T-helper 2 cell treated with Interferon-gamma antibody and Interleukin-4, amounts not matched to agents 5 μg/mL and 100 μg/mL, for 36 hours (primary cell): Measurements from ENCODE around the gene C16orf78.

ENCODE experiments used
- DNase-seq: peaks from one replicate; pipeline ENCODE4 v3.0.0; 2021; ENCODE audit warnings: low spot score
- H3K27ac Mint-ChIP-seq: one replicate; pipeline ENCODE4 v1.8.0; 2021; ENCODE audit warnings: mild to moderate bottlenecking, mixed read lengths
- H3K27me3 Mint-ChIP-seq: one replicate; pipeline ENCODE4 v1.8.0; 2021; ENCODE audit warnings: low read depth, mixed read lengths
- H3K36me3 Mint-ChIP-seq: one replicate; pipeline ENCODE4 v1.8.0; 2021; ENCODE audit warnings: low read depth, mixed read lengths
- H3K4me1 Mint-ChIP-seq: one replicate; pipeline ENCODE4 v1.8.0; 2021; ENCODE audit warnings: low read depth, mixed read lengths
- H3K4me3 Mint-ChIP-seq: one replicate; pipeline ENCODE4 v1.8.0; 2022; ENCODE audit warnings: mild to moderate bottlenecking, moderate library complexity, mixed read lengths
- H3K9me3 Mint-ChIP-seq: one replicate; pipeline ENCODE4 v1.8.0; 2021; ENCODE audit warnings: mixed read lengths

The C16orf78 gene

DNA sequence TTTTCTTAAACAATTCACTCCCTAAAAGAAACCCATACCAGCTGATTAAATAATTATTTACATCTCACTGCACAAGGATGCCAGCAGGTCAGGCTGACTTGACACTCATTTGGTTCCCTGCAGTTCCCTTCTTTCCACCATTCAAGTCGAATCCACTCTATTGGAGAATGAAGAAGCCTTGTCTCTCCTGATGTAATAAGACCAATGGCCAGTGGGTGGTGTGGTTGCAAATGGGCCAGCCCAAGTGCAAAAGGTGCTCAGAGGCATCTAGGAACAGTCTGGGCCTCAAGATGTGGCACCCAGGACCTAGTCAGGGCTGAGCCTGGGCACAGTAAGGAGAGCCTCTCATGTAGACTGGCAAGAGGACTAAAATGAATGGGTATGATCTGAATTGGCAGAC is 9.3 kb downstream of the C16orf78 start:
- no peak overlapping the region for H3K27ac Mint-ChIP-seq
- no peaks in the 10 kb centered on the region for H3K27me3 Mint-ChIP-seq
- no peaks in the 10 kb centered on the region for H3K36me3 Mint-ChIP-seq
- H3K4me1 Mint-ChIP-seq: no peaks in the 10 kb centered on the region
- peaks cover 4% of the 10 kb centered on the region for H3K9me3 Mint-ChIP-seq
- no peak for DNase-seq
- no peak overlapping the region for H3K4me3 Mint-ChIP-seq

DNA sequence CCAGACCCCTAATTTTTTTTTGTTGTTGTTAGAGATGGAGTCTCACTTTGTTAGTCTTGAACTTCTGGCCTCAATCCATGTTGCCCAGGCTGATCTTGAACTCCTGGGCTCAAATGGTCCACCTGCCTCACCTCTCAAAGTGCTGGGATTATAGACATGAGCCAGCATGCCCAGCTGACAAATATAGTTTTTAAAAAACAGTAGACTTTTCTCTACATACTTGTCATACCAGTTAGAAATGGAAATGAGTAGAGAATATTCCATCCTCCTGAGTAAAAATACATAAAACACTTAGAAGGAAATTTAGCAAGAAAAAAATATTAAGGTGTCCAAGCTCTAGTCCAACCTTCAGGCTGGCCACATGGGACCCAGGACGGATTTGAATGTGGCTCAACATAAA is 21.4 kb downstream of the C16orf78 start:
- no peak overlapping the region for H3K27ac Mint-ChIP-seq
- H3K36me3 Mint-ChIP-seq: no peaks in the 10 kb centered on the region
- H3K27me3 Mint-ChIP-seq: no peaks in the 10 kb centered on the region
- no peak overlapping the region for H3K4me3 Mint-ChIP-seq
- H3K9me3 Mint-ChIP-seq: no peaks in the 10 kb centered on the region
- no peaks in the 10 kb centered on the region for H3K4me1 Mint-ChIP-seq
- no peak for DNase-seq

DNA sequence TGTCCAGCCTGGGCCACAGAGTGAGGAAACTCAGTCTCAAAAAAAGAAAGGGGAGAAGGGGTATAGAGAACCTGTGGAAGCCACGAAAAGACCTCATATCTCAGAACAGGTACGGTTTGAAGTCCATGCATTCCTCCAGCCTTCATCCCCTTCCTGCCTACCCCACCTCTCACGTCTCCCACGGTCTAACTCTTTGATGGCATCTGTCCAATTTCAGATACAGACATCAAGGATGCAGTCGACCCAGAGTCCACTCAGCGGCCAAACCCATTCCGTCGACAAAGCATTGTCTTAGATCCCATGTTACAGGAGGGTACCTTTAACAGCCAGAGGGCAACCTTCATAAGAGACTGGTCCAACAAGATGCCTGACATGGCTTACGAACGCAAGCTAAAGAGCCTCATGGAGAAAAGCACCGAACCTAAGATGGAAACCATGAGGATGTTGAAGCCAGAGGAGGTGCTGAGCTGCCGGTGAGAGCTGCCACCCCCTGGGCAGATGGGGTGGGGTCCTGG is 22.7 kb downstream of the C16orf78 start:
- Mint-ChIP-seq H3K36me3 (no peaks in the 10 kb centered on the region), H3K4me1 (no peaks in the 10 kb centered on the region), H3K4me3 (no peak overlapping the region), H3K9me3 (no peaks in the 10 kb centered on the region), H3K27ac (no peak overlapping the region), H3K27me3 (no peaks in the 10 kb centered on the region)
- DNase-seq: no peak

DNA sequence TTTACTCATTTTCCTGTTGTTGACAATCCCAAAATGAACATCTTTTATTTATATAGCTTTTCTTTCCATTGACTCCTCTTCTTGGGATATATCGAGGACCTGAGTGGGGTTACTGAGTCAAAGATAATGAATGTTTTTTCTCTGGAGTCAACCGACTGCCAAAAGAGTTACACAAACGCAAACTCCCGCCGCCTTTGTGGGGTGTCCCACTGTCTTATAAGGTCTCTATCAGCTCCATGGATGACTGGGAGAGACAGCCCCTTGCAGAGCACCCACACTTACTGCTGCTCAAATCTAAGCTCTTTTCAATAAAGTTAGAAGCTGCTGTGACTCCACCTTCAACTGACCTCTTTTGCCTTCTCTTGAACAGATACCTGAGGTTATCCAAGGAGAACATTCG is 25.2 kb downstream of the C16orf78 start:
- Mint-ChIP-seq H3K4me3 (no peak overlapping the region), H3K36me3 (no peaks in the 10 kb centered on the region), H3K9me3 (no peaks in the 10 kb centered on the region), H3K4me1 (no peaks in the 10 kb centered on the region), H3K27ac (no peak overlapping the region), H3K27me3 (no peaks in the 10 kb centered on the region)
- no peak for DNase-seq

- Mint-ChIP-seq H3K27ac (no peak overlapping the region), H3K27me3 (no peaks in the 10 kb centered on the region), H3K36me3 (no peaks in the 10 kb centered on the region), H3K9me3 (no peaks in the 10 kb centered on the region), H3K4me1 (no peaks in the 10 kb centered on the region), H3K4me3 (no peak overlapping the region)
- no peak for DNase-seq
These were observed 26.2 kb downstream of the C16orf78 start for GRCh38 chr16:49399594-49400364.

- no peaks in the 10 kb centered on the region for H3K9me3 Mint-ChIP-seq
- no peaks in the 10 kb centered on the region for H3K27me3 Mint-ChIP-seq
- no peaks in the 10 kb centered on the region for H3K36me3 Mint-ChIP-seq
- H3K27ac Mint-ChIP-seq: no peak overlapping the region
- H3K4me3 Mint-ChIP-seq: no peak overlapping the region
- H3K4me1 Mint-ChIP-seq: no peaks in the 10 kb centered on the region
- DNase-seq: no peak
These were observed 27.0 kb downstream of the C16orf78 start for GRCh38 chr16:49400611-49401010.

GRCh38 chr16:49405123-49405522 is 31.5 kb downstream of the C16orf78 start:
- H3K36me3 Mint-ChIP-seq: no peaks in the 10 kb centered on the region
- no peaks in the 10 kb centered on the region for H3K9me3 Mint-ChIP-seq

DNA sequence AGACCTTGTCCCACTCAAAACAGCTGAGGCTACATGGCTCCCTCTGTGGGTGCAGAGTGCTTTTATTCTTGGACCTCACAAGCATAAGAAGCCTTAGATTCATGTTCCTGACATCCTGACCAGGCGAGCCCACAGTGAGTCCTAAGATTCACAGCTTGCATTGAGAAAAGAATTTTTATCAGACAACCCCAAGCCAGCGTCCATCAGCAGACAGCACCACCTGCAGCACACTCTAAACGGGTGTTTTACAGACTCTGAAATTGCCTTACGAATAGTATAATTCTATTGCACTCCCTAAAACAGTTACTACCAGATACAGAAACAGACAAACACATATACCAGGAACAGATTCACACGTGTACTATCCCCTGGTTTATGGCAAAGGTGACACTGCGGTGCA is 31.9 kb downstream of the C16orf78 start:
- no peak for DNase-seq
- H3K4me1 Mint-ChIP-seq: no peaks in the 10 kb centered on the region

More at GRCh38 chr16:49405123-49405522, 31.5 kb downstream of the C16orf78 start:
- Mint-ChIP-seq H3K27ac (no peak overlapping the region), H3K4me1 (no peaks in the 10 kb centered on the region), H3K4me3 (no peak overlapping the region), H3K27me3 (no peaks in the 10 kb centered on the region)
- no peak for DNase-seq

DNA sequence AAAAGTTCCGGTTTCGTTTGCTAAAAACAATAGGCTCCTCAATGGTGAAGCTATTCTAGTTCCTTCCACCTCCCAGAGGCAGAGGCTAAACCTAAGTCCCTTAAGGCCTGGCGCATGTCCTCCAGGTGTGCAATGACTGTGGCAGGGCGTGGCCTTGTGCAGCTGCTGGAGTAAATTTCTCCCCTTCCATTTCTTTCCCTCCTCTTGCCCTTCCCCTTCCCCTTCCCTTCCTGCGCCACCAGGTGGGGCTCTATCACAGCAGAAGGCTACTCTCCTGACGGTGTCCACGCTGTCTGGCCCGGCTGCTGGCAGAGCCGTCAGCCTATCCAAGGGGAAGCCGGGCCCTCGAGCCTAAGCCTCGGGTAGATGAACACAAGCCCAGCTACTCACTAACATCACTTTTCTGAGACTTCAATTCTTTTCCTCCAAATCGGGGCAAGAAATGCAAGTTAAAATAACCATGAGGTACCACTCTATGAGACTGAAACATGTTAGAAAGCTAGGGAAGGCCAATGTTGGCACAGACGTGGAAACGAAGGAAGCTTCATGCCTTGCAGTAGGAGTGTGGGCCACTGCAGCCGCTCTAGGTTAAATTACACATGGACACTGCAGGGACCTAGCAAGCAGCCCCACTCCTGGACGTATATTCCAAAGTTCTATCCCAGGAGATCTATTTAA is 34.4 kb downstream of the C16orf78 start:
- Mint-ChIP-seq H3K9me3 (no peaks in the 10 kb centered on the region), H3K27ac (no peak overlapping the region), H3K36me3 (no peaks in the 10 kb centered on the region), H3K27me3 (no peaks in the 10 kb centered on the region), H3K4me3 (no peak overlapping the region), H3K4me1 (no peaks in the 10 kb centered on the region)
- peak; percentile 34 for DNase-seq

More for the DNA sequence above, 31.9 kb downstream of the C16orf78 start:
- Mint-ChIP-seq H3K4me3 (no peak overlapping the region), H3K27ac (no peak overlapping the region), H3K9me3 (no peaks in the 10 kb centered on the region), H3K36me3 (no peaks in the 10 kb centered on the region), H3K27me3 (no peaks in the 10 kb centered on the region)

GRCh38 chr16:49409121-49409520 is 35.5 kb downstream of the C16orf78 start:
- no peak for DNase-seq
- Mint-ChIP-seq H3K4me3 (no peak overlapping the region), H3K9me3 (no peaks in the 10 kb centered on the region), H3K36me3 (no peaks in the 10 kb centered on the region), H3K27me3 (no peaks in the 10 kb centered on the region), H3K27ac (no peak overlapping the region), H3K4me1 (no peaks in the 10 kb centered on the region)

DNA sequence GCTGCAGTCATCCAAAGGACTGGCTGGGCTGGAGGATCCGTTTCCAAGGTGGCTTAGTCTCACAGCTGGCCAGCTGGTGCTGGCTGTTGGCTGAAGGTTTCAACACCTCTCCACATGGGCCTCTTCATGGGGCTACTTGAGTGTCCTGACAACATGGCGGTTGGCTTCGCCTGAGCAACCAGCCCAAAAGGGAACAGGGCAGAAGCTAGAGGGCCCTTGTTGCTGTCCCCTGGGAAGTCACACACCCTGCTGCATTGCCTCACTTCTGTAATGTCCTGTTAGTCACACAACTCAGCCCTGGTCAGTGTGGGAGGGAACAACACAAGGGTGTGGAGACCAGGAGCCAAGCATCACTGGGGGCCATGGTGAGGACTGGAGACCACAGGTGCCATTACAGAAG is 36.6 kb downstream of the C16orf78 start:
- H3K4me3 Mint-ChIP-seq: no peak overlapping the region
- no peak for DNase-seq
- no peak overlapping the region for H3K27ac Mint-ChIP-seq

GRCh38 chr16:49411121-49411970 is 37.7 kb downstream of the C16orf78 start:
- no peak for DNase-seq
- Mint-ChIP-seq H3K4me3 (no peak overlapping the region), H3K27me3 (no peaks in the 10 kb centered on the region), H3K4me1 (no peaks in the 10 kb centered on the region), H3K27ac (no peak overlapping the region), H3K36me3 (no peaks in the 10 kb centered on the region), H3K9me3 (no peaks in the 10 kb centered on the region)

More for the DNA sequence above, 36.6 kb downstream of the C16orf78 start:
- no peaks in the 10 kb centered on the region for H3K4me1 Mint-ChIP-seq
- no peaks in the 10 kb centered on the region for H3K9me3 Mint-ChIP-seq
- H3K36me3 Mint-ChIP-seq: no peaks in the 10 kb centered on the region
- no peaks in the 10 kb centered on the region for H3K27me3 Mint-ChIP-seq

- no peaks in the 10 kb centered on the region for H3K4me1 Mint-ChIP-seq
- no peaks in the 10 kb centered on the region for H3K27me3 Mint-ChIP-seq
- no peaks in the 10 kb centered on the region for H3K9me3 Mint-ChIP-seq
- no peak overlapping the region for H3K27ac Mint-ChIP-seq
- no peaks in the 10 kb centered on the region for H3K36me3 Mint-ChIP-seq
- no peak overlapping the region for H3K4me3 Mint-ChIP-seq
- no peak for DNase-seq
These were observed 41.1 kb downstream of the C16orf78 start for GRCh38 chr16:49414671-49415070.

DNA sequence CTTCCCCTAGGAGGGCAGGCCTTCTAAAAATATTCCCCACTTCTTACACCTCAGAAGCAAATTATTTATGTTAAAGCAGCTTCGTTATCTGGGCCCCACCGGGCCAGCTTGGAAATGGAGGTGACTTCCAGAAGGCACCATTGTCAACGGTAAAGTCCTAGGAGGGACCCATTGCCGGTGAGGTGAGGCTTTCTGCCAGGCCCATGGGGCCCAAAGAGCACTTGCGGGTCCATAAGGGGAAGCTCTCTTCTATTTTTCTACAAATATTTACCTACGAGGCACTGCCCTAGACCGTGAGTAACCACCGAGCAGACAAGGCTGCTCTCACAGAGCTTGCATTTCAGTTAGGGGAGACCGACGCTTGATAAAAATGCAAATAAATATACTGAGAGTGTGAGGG is 41.5 kb downstream of the C16orf78 start:
- no peak for DNase-seq
- Mint-ChIP-seq H3K27ac (no peak overlapping the region), H3K4me1 (no peaks in the 10 kb centered on the region)

More for the DNA sequence above, 41.5 kb downstream of the C16orf78 start:
- Mint-ChIP-seq H3K36me3 (no peaks in the 10 kb centered on the region), H3K9me3 (no peaks in the 10 kb centered on the region), H3K27me3 (no peaks in the 10 kb centered on the region), H3K4me3 (no peak overlapping the region)
